IMR-90 (cell line): ENCODE data around the gene SIK2. TPM values are rescaled to one million over a fixed set of nuclear protein-coding genes. Genes with fewer than 3 reads are reported as not detected.

Experiments
- ATAC-seq: fragments of 200-7000 bp; cut with Tn5 transposase; 2 replicates; pipeline ENCODE4 v1.9.1; 2020; ENCODE audit warnings: low read depth, mild to moderate bottlenecking, moderate library complexity
- BruUV-seq: library from RNA; stranded (reverse); fragments of 400-500 nt; replicated peaks from 2 replicates; lab custom pipeline; 2021; lab: Mats Ljungman, UMichigan
- CTCF ChIA-PET: fragments of 300-600 bp; formaldehyde crosslinking; extraction: SDS; loops from one replicate; lab custom pipeline; 2021; ENCODE audit warnings: antibody characterized with exemption; lab: Yijun Ruan, JAX
- POLR2A ChIA-PET: fragments of 300-600 bp; sonication (Branson Sonifier 250); formaldehyde crosslinking; loops from one replicate; lab custom pipeline; 2022; ENCODE audit warnings: antibody characterized with exemption; ENCODE audit not compliant: unreplicated experiment; lab: Charles Lee
- DNase-seq: peaks from one replicate; pipeline ENCODE4 v3.0.0; 2013
- H2AFZ ChIP-seq: replicated peaks from 2 replicates; pipeline ENCODE3; 2013; ENCODE audit warnings: low read length, mild to moderate bottlenecking; ENCODE audit not compliant: poor library complexity
- H2AK5ac ChIP-seq: 2 replicates; pipeline ENCODE4 v1.6.1; 2013; ENCODE audit warnings: low read depth, low read length, inconsistent platforms
- H2AK9ac ChIP-seq: replicated peaks from 2 replicates; pipeline ENCODE3; 2013; ENCODE audit warnings: mild to moderate bottlenecking, low read depth, low read length, moderate library complexity; ENCODE audit not compliant: poor library complexity
- H2BK120ac ChIP-seq: 2 replicates; pipeline ENCODE4 v1.6.1; 2013; ENCODE audit warnings: low read depth, low read length, inconsistent platforms
- H2BK15ac ChIP-seq: 3 replicates; pipeline ENCODE4 v1.6.1; 2013; ENCODE audit warnings: low read depth, low read length, inconsistent platforms
- H2BK20ac ChIP-seq: 2 replicates; pipeline ENCODE4 v1.6.1; 2013; ENCODE audit warnings: low read depth, mild to moderate bottlenecking, inconsistent platforms, low read length, moderate library complexity
- H2BK5ac ChIP-seq: 2 replicates; pipeline ENCODE4 v1.6.1; 2013; ENCODE audit warnings: mild to moderate bottlenecking, low read depth, low read length, inconsistent platforms; ENCODE audit not compliant: poor library complexity, severe bottlenecking
- H3K14ac ChIP-seq: replicated peaks from 2 replicates; pipeline ENCODE4 v1.6.1; 2013; ENCODE audit warnings: low read depth, low read length, inconsistent platforms
- H3K18ac ChIP-seq: 2 replicates; pipeline ENCODE4 v1.6.1; 2013; ENCODE audit warnings: low read depth, low read length, control low read depth
- H3K23ac ChIP-seq: 2 replicates; pipeline ENCODE4 v1.6.1; 2013; ENCODE audit warnings: low read depth, low read length, inconsistent platforms
- H3K27ac ChIP-seq: 2 replicates; pipeline ENCODE4 v1.5.1; 2013; ENCODE audit warnings: mild to moderate bottlenecking, control low read depth, low read length; ENCODE audit not compliant: insufficient read depth
- H3K27me3 ChIP-seq: 2 replicates; pipeline ENCODE4 v1.6.1; 2013; ENCODE audit warnings: low read length; ENCODE audit not compliant: control insufficient read depth, insufficient read depth
- H3K36me3 ChIP-seq: 2 replicates; pipeline ENCODE4 v1.6.1; 2013; ENCODE audit warnings: low read length, mixed read lengths; ENCODE audit not compliant: control insufficient read depth, insufficient read depth
- H3K4ac ChIP-seq: 2 replicates; pipeline ENCODE4 v1.6.1; 2013; ENCODE audit warnings: low read depth, low read length, inconsistent platforms
- H3K4me1 ChIP-seq: 2 replicates; pipeline ENCODE4 v1.6.1; 2013; ENCODE audit warnings: low read length, mixed read lengths; ENCODE audit not compliant: control insufficient read depth, insufficient read depth
- H3K4me2 ChIP-seq: 2 replicates; pipeline ENCODE4 v1.6.1; 2013; ENCODE audit warnings: low read depth, mild to moderate bottlenecking, control low read depth, low read length, moderate library complexity
- H3K4me3 ChIP-seq: 2 replicates; pipeline ENCODE4 v1.5.1; 2013; ENCODE audit warnings: low read depth, mild to moderate bottlenecking, control low read depth, low read length, moderate library complexity; ENCODE audit not compliant: insufficient read depth
- H3K56ac ChIP-seq: 2 replicates; pipeline ENCODE4 v1.6.1; 2013; ENCODE audit warnings: low read length, inconsistent platforms; ENCODE audit not compliant: insufficient read depth; ENCODE audit errors: extremely low read depth
- H3K79me1 ChIP-seq, 2 experiments: 2 replicates each; pipeline ENCODE4 v1.6.1; 2013; ENCODE audit warnings: low read length in 2 of 2, inconsistent platforms in 1 of 2, low read depth in 1 of 2
- H3K9ac ChIP-seq: 2 replicates; pipeline ENCODE4 v1.6.1; 2013; ENCODE audit warnings: low read depth, low read length, control low read depth
- H3K9me1 ChIP-seq: 2 replicates; pipeline ENCODE4 v1.6.1; 2013; ENCODE audit warnings: low read length, inconsistent platforms; ENCODE audit not compliant: insufficient read depth
- H3K9me3 ChIP-seq: 2 replicates; pipeline ENCODE4 v1.6.1; 2013; ENCODE audit warnings: low read length; ENCODE audit not compliant: control insufficient read depth, insufficient read depth
- H4K20me1 ChIP-seq: 2 replicates; pipeline ENCODE4 v1.6.1; 2013; ENCODE audit warnings: low read length, inconsistent platforms; ENCODE audit not compliant: insufficient read depth
- H4K5ac ChIP-seq: 2 replicates; pipeline ENCODE4 v1.6.1; 2013; ENCODE audit warnings: mild to moderate bottlenecking, low read depth, low read length, control low read depth
- H4K8ac ChIP-seq, 2 experiments: 2 replicates each; pipeline ENCODE4 v1.6.1; 2013; ENCODE audit warnings: low read depth in 2 of 2, low read length in 2 of 2, control low read depth in 1 of 2, inconsistent platforms in 1 of 2
- H4K91ac ChIP-seq: 2 replicates; pipeline ENCODE4 v1.6.1; 2013; ENCODE audit warnings: low read depth, low read length, inconsistent platforms; ENCODE audit not compliant: insufficient read depth
- CHD1 ChIP-seq: IDR thresholded peaks from 2 replicates; pipeline ENCODE4 v1.6.1; 2012; ENCODE audit warnings: low read depth, low read length, improper control_type of control experiment
- MAFK ChIP-seq: IDR thresholded peaks from 2 replicates; pipeline ENCODE4 v1.6.1; 2012; ENCODE audit warnings: low read depth, low read length, improper control_type of control experiment
- WGBS, 2 experiments: methylation state at CpG; one replicate each; pipeline versions ENCODE4 v1.1.5 to v1.1.7; 2013; ENCODE audit warnings: missing lambda C conversion rate in 2 of 2; ENCODE audit not compliant: insufficient read length in 1 of 2; ENCODE audit errors: extremely low coverage in 2 of 2; 5-methylcytosine and 5-hydroxymethylcytosine counted together
- dilution Hi-C: fragments of 300-500 bp; cut with HindIII; formaldehyde crosslinking; loops from one replicate; pipeline ENCODE4 v1.14.3; 2018; ENCODE audit warnings: low sequenced_read_pairs; ENCODE audit not compliant: unreplicated experiment
- in situ Hi-C: fragments of 300-500 bp; cut with MboI; formaldehyde crosslinking; loops from 3 replicates; pipeline ENCODE4 v1.14.3; 2019; ENCODE audit warnings: low sequenced_read_pairs, inconsistent platforms, mixed read lengths
- intact Hi-C: fragments of 100-400 bp; cut with micrococcal nuclease; formaldehyde crosslinking; loops from 2 replicates; pipeline ENCODE4 v1.10.0; 2022
- polyA plus RNA-seq, 3 experiments: library from polyadenylated mRNA; depleted of rRNA; stranded (reverse); fragments of >200 nt; gene quantifications; 2 replicates each; pipeline ENCODE4 v1.2.3, GENCODE V29; 2012; ENCODE audit warnings: low replicate concordance in 1 of 3
- total RNA-seq: library from RNA; depleted of rRNA; stranded (reverse); fragments of >200 nt; gene quantifications from 2 replicates; pipeline ENCODE4 v1.2.3, GENCODE V29; 2012

The SIK2 gene
- total and polyA plus RNA-seq, 2 of the 4 experiments (the other 2 are of a cell fraction), result 7.9 to 10.4 TPM

- POLR2A ChIA-PET, result interaction anchor here (0.5 kb wide), 1 partner anchor 71 kb away, joined by 4 read pairs; no protein-coding TSS in a partner anchor
- dilution Hi-C loops (no loop called here), in situ Hi-C loops (no loop called here)
Measured at GRCh38 chr11:111684251-111684650, 82.0 kb downstream of the SIK2 start.

More at GRCh38 chr11:111684251-111684650, 82.0 kb downstream of the SIK2 start:
- Histone ChIP-seq H3K79me1 (peaks cover 33% of the 10 kb centered on the region in 2 experiments), H2BK5ac (no peak overlapping the region), H3K27ac (no peak overlapping the region), H3K27me3 (no peaks in the 10 kb centered on the region), H2AFZ (no peak overlapping the region), H3K4me2 (no peak overlapping the region), H3K9me3 (no peaks in the 10 kb centered on the region), H3K56ac (no peak overlapping the region), H2BK15ac (0 out of 3 replicates have a peak overlapping the region, but pooled peaks have one; percentile 52), H3K18ac (no peak overlapping the region), H4K8ac (no peak overlapping the region), H3K4ac (no peak overlapping the region), H3K4me1 (peaks cover 4% of the 10 kb centered on the region), H2BK20ac (no peak overlapping the region; the same call in 1 of the 2 replicates), H4K91ac (no peak overlapping the region), H2AK9ac (no peak overlapping the region), H3K4me3 (no peak overlapping the region), H4K5ac (no peak overlapping the region), H2AK5ac (no peak overlapping the region), H3K36me3 (peaks cover 9% of the 10 kb centered on the region), H3K9ac (no peak overlapping the region), H3K23ac (no peak overlapping the region), H3K9me1 (no peaks in the 10 kb centered on the region; the same call in none of the 2 replicates), H4K20me1 (no peaks in the 10 kb centered on the region), H2BK120ac (no peak overlapping the region), H3K14ac (no peak overlapping the region)
- CTCF ChIA-PET, result interaction anchor here (0.9 kb wide), 1 partner anchor 10 kb away, joined by 4 read pairs; no protein-coding TSS in a partner anchor
- TF ChIP-seq MAFK, result peak; percentile 42
- no peak for TF ChIP-seq CHD1
- WGBS, 2 experiments, result no CpG with 5 or more reads among the region's 2 CpGs
- intact Hi-C loops, result no loop called here
- no peak for ATAC-seq
- BruUV-seq, result no TSS peak
- DNase-seq, result no peak
